CD4-positive, alpha-beta memory T cell (primary cell): ENCODE results near the gene IGF2. TPM values are rescaled to one million over a fixed set of nuclear protein-coding genes. Genes with fewer than 3 reads are reported as not detected.

Experiments
- CTCF ChIA-PET: fragments of 350-600 bp; sonication (Branson Sonifier 250); formaldehyde crosslinking; loops from one replicate; lab custom pipeline; 2021; ENCODE audit warnings: inconsistent platforms; ENCODE audit not compliant: partially characterized antibody; lab: Charles Lee
- POLR2A ChIA-PET: fragments of 350-600 bp; sonication (Branson Sonifier 250); formaldehyde crosslinking; loops from one replicate; lab custom pipeline; 2021; ENCODE audit not compliant: partially characterized antibody; lab: Charles Lee
- DNase-seq, 5 donors: peaks; one replicate each; pipeline versions ENCODE4 v3.0.0 to v3.0.0-alpha.2; 2020 to 2022; ENCODE audit warnings: mixed read lengths in 1 of 5
- H3K27ac ChIP-seq: one replicate; pipeline ENCODE4 v1.7.0; 2013; ENCODE audit warnings: low read depth, low read length
- H3K27me3 ChIP-seq: 2 replicates; pipeline ENCODE4 v1.7.0; 2013; ENCODE audit warnings: mild to moderate bottlenecking, low read length, moderate library complexity; ENCODE audit not compliant: insufficient read depth
- H3K36me3 ChIP-seq: 2 replicates; pipeline ENCODE4 v1.7.0; 2013; ENCODE audit warnings: mild to moderate bottlenecking, low read length, moderate library complexity; ENCODE audit not compliant: insufficient read depth
- H3K4me1 ChIP-seq: 2 replicates; pipeline ENCODE4 v1.7.0; 2013; ENCODE audit warnings: mild to moderate bottlenecking, low read length, moderate library complexity; ENCODE audit not compliant: insufficient read depth
- H3K4me3 ChIP-seq, 2 donors: one replicate each; pipeline ENCODE4 v1.7.0; 2013; ENCODE audit warnings: low read length in 2 of 2, mild to moderate bottlenecking in 1 of 2
- H3K9me3 ChIP-seq, 2 donors: one replicate each; pipeline ENCODE4 v1.7.0; 2013; ENCODE audit warnings: low read length in 2 of 2, control low read depth in 1 of 2; ENCODE audit not compliant: control insufficient read depth in 1 of 2
- H3K27ac Mint-ChIP-seq, 7 donors: one replicate each; pipeline ENCODE4 v1.8.0; 2020 to 2021; ENCODE audit warnings: mixed read lengths in 7 of 7, mild to moderate bottlenecking in 6 of 7, inconsistent platforms in 3 of 7, moderate library complexity in 3 of 7
- H3K27me3 Mint-ChIP-seq, 2 donors: one replicate each; pipeline ENCODE4 v1.8.0; 2020 to 2021; ENCODE audit warnings: mixed read lengths in 2 of 2
- H3K36me3 Mint-ChIP-seq, 2 donors: one replicate each; pipeline ENCODE4 v1.8.0; 2020 to 2021; ENCODE audit warnings: mixed read lengths in 2 of 2, inconsistent platforms in 1 of 2, mild to moderate bottlenecking in 1 of 2
- H3K4me1 Mint-ChIP-seq, 4 donors: one replicate each; pipeline ENCODE4 v1.8.0; 2020 to 2021; ENCODE audit warnings: mixed read lengths in 4 of 4, mild to moderate bottlenecking in 1 of 4
- H3K4me3 Mint-ChIP-seq, 8 donors: one replicate each; pipeline ENCODE4 v1.8.0; 2020 to 2021; ENCODE audit warnings: mixed read lengths in 8 of 8, mild to moderate bottlenecking in 7 of 8, moderate library complexity in 6 of 8, inconsistent platforms in 3 of 8
- H3K9me3 Mint-ChIP-seq, 8 donors: one replicate each; pipeline ENCODE4 v1.8.0; 2020 to 2021; ENCODE audit warnings: mixed read lengths in 8 of 8, mild to moderate bottlenecking in 5 of 8, inconsistent platforms in 3 of 8, moderate library complexity in 1 of 8
- intact Hi-C: fragments of 100-400 bp; cut with micrococcal nuclease; formaldehyde crosslinking; loops from one replicate; pipeline ENCODE4 v1.15.1; 2023
- polyA plus RNA-seq, 2 donors: library from polyadenylated mRNA; unstranded; fragments of 300-500 nt; fragmentation: Illumina TruSeq; gene quantifications; one replicate each; pipeline ENCODE4 v1.2.3, GENCODE V29; 2021
- total RNA-seq, 2 experiments: library from RNA; stranded (reverse); gene quantifications; one replicate each; pipeline ENCODE4 v1.2.3, GENCODE V29; 2021

Gene IGF2
- total and polyA plus RNA-seq, 4 experiments from 2014 or later, result not detected

- intact Hi-C loops, result no loop called here
Measured at GRCh38 chr11:2095542-2095941, 43.6 kb downstream of the IGF2 start.

GRCh38 chr11:2095198-2095520, 44.0 kb downstream of the IGF2 start:
- H3K27ac Mint-ChIP-seq, result no peak overlapping the region

More at GRCh38 chr11:2095542-2095941, 43.6 kb downstream of the IGF2 start:
- Histone ChIP-seq H3K4me3 (no peak overlapping the region), H3K9me3 (no peaks in the 10 kb centered on the region), H3K27me3 (peaks cover 3% of the 10 kb centered on the region), H3K4me1 (peaks cover 15% of the 10 kb centered on the region), H3K36me3 (no peaks in the 10 kb centered on the region), H3K27ac (no peak overlapping the region)
- Mint-ChIP-seq H3K4me1 (peaks cover 5 to 18% (median 11%) of the 10 kb centered on the region in 4 donors), H3K4me3 (peak overlapping the region in 1 of 8 donors; percentile 28), H3K9me3 (peaks cover 0 to 3% (median 0%) of the 10 kb centered on the region in 8 donors), H3K27me3 (peaks cover 4 to 5% of the 10 kb centered on the region in 2 donors), H3K27ac (no peak overlapping the region), H3K36me3 (no peaks in the 10 kb centered on the region)
- no peak for DNase-seq
- ChIA-PET POLR2A (no interaction called here), CTCF (no interaction called here)

GRCh38 chr11:2094354-2095197, 44.6 kb downstream of the IGF2 start:
- peak overlapping the region in 1 of 8 donors; percentile 6 for H3K4me3 Mint-ChIP-seq
- Histone ChIP-seq H3K36me3 (no peaks in the 10 kb centered on the region), H3K27ac (no peak overlapping the region), H3K9me3 (no peaks in the 10 kb centered on the region), H3K4me1 (peaks cover 15% of the 10 kb centered on the region), H3K4me3 (no peak overlapping the region), H3K27me3 (peaks cover 3% of the 10 kb centered on the region)
- ChIA-PET CTCF (no interaction called here), POLR2A (interaction anchor here (0.6 kb wide), 1 partner anchor 323 kb away, joined by 3 read pairs; no protein-coding TSS in a partner anchor)
- no peaks in the 10 kb centered on the region for H3K36me3 Mint-ChIP-seq
- H3K4me1 Mint-ChIP-seq, result peaks cover 5 to 20% (median 11%) of the 10 kb centered on the region in 4 donors
- H3K27me3 Mint-ChIP-seq, result peaks cover 5% of the 10 kb centered on the region in 2 donors
- no peak overlapping the region for H3K27ac Mint-ChIP-seq
- no peak for DNase-seq
- peaks cover 0 to 3% (median 0%) of the 10 kb centered on the region in 8 donors for H3K9me3 Mint-ChIP-seq
- intact Hi-C loops, result no loop called here

More at GRCh38 chr11:2095198-2095520, 44.0 kb downstream of the IGF2 start:
- H3K4me1 Mint-ChIP-seq, result peaks cover 5 to 18% (median 10%) of the 10 kb centered on the region in 4 donors
- ChIA-PET CTCF (no interaction called here), POLR2A (interaction anchor here (0.6 kb wide), 1 partner anchor 324 kb away, joined by 3 read pairs; no protein-coding TSS in a partner anchor)
- no peak for DNase-seq
- peaks cover 3% of the 10 kb centered on the region for H3K27me3 ChIP-seq
- no peaks in the 10 kb centered on the region for H3K9me3 ChIP-seq
- H3K27ac ChIP-seq, result no peak overlapping the region
- H3K27me3 Mint-ChIP-seq, result peaks cover 4 to 5% of the 10 kb centered on the region in 2 donors
- peak overlapping the region in 1 of 8 donors; percentile 28 for H3K4me3 Mint-ChIP-seq
- intact Hi-C loops, result no loop called here
- H3K4me3 ChIP-seq, result no peak overlapping the region
- H3K9me3 Mint-ChIP-seq, result peaks cover 0 to 3% (median 0%) of the 10 kb centered on the region in 8 donors
- no peaks in the 10 kb centered on the region for H3K36me3 ChIP-seq
- peaks cover 15% of the 10 kb centered on the region for H3K4me1 ChIP-seq
- no peaks in the 10 kb centered on the region for H3K36me3 Mint-ChIP-seq

- POLR2A ChIA-PET, result interaction anchor here (1.3 kb wide), 1 partner anchor 17 kb away, joined by 3 read pairs; no protein-coding TSS in a partner anchor
- Histone ChIP-seq H3K36me3 (no peaks in the 10 kb centered on the region), H3K4me3 (no peak overlapping the region), H3K27ac (no peak overlapping the region), H3K9me3 (no peaks in the 10 kb centered on the region), H3K27me3 (peaks cover 3% of the 10 kb centered on the region), H3K4me1 (peaks cover 15% of the 10 kb centered on the region)
- peaks cover 0 to 3% (median 0%) of the 10 kb centered on the region in 8 donors for H3K9me3 Mint-ChIP-seq
- intact Hi-C loops, result no loop called here
- H3K27me3 Mint-ChIP-seq, result peaks cover 6 to 7% of the 10 kb centered on the region in 2 donors
- peaks cover 5 to 23% (median 14%) of the 10 kb centered on the region in 4 donors for H3K4me1 Mint-ChIP-seq
- no peak for DNase-seq
- CTCF ChIA-PET, result interaction anchor here (1.3 kb wide), 1 partner anchor 57 kb away, joined by 5 read pairs; no protein-coding TSS in a partner anchor
- no peak overlapping the region for H3K27ac Mint-ChIP-seq
- no peaks in the 10 kb centered on the region for H3K36me3 Mint-ChIP-seq
- H3K4me3 Mint-ChIP-seq, result peak overlapping the region in 3 of 8 donors; percentile 22 to 61 (median 35)
Measured at GRCh38 chr11:2093575-2094353, 45.4 kb downstream of the IGF2 start.

- peaks cover 7% of the 10 kb centered on the region in 2 donors for H3K27me3 Mint-ChIP-seq
- no peak overlapping the region for H3K27ac Mint-ChIP-seq
- no peaks in the 10 kb centered on the region for H3K36me3 Mint-ChIP-seq
- Histone ChIP-seq H3K27ac (no peak overlapping the region), H3K9me3 (no peaks in the 10 kb centered on the region), H3K4me1 (peaks cover 15% of the 10 kb centered on the region), H3K27me3 (peaks cover 3% of the 10 kb centered on the region), H3K36me3 (no peaks in the 10 kb centered on the region), H3K4me3 (no peak overlapping the region)
- peaks cover 0 to 3% (median 0%) of the 10 kb centered on the region in 8 donors for H3K9me3 Mint-ChIP-seq
- ChIA-PET CTCF (interaction anchor here (1.3 kb wide), 1 partner anchor 58 kb away, joined by 5 read pairs; no protein-coding TSS in a partner anchor), POLR2A (interaction anchor here (0.6 to 1.3 kb wide), 2 partner anchors 16 to 831 kb away, joined by 3 read pairs; no protein-coding TSS in a partner anchor)
- peak; percentile 72 to 81 (median 77) for DNase-seq
- intact Hi-C loops, result no loop called here
- peaks cover 5 to 23% (median 14%) of the 10 kb centered on the region in 4 donors for H3K4me1 Mint-ChIP-seq
- peak overlapping the region in 5 of 8 donors; percentile 22 to 61 (median 32) for H3K4me3 Mint-ChIP-seq
Measured at GRCh38 chr11:2092956-2093412, 46.2 kb downstream of the IGF2 start.

GRCh38 chr11:2092464-2092910, 46.7 kb downstream of the IGF2 start:
- H3K27ac Mint-ChIP-seq, result no peak overlapping the region

More at GRCh38 chr11:2092464-2092910, 46.7 kb downstream of the IGF2 start:
- Mint-ChIP-seq H3K36me3 (no peaks in the 10 kb centered on the region), H3K4me3 (peak overlapping the region in 1 of 8 donors; percentile 31), H3K4me1 (peaks cover 5 to 23% (median 14%) of the 10 kb centered on the region in 4 donors), H3K27me3 (peaks cover 8 to 9% of the 10 kb centered on the region in 2 donors), H3K9me3 (peaks cover 0 to 3% (median 0%) of the 10 kb centered on the region in 8 donors)
- intact Hi-C loops, result no loop called here
- DNase-seq, result no peak
- no peak overlapping the region for H3K4me3 ChIP-seq
- no peaks in the 10 kb centered on the region for H3K9me3 ChIP-seq
- H3K27me3 ChIP-seq, result peaks cover 3% of the 10 kb centered on the region
- H3K36me3 ChIP-seq, result no peaks in the 10 kb centered on the region
- peaks cover 15% of the 10 kb centered on the region for H3K4me1 ChIP-seq
- POLR2A ChIA-PET, result interaction anchor here (1.3 kb wide), 1 partner anchor 16 kb away, joined by 3 read pairs; no protein-coding TSS in a partner anchor
- CTCF ChIA-PET, result interaction anchor here (1.3 kb wide), 1 partner anchor 58 kb away, joined by 5 read pairs; no protein-coding TSS in a partner anchor
- H3K27ac ChIP-seq, result no peak overlapping the region
